GM19395 (cell line): Measurements from ENCODE around the gene NOS1AP.

Experiments
- ATAC-seq: cut with Tn5 transposase; IDR thresholded peaks from one replicate; pipeline ENCODE4 v1.9.1; 2021; ENCODE audit warnings: mild to moderate bottlenecking, moderate library complexity; ENCODE audit not compliant: unreplicated experiment

Gene NOS1AP

DNA sequence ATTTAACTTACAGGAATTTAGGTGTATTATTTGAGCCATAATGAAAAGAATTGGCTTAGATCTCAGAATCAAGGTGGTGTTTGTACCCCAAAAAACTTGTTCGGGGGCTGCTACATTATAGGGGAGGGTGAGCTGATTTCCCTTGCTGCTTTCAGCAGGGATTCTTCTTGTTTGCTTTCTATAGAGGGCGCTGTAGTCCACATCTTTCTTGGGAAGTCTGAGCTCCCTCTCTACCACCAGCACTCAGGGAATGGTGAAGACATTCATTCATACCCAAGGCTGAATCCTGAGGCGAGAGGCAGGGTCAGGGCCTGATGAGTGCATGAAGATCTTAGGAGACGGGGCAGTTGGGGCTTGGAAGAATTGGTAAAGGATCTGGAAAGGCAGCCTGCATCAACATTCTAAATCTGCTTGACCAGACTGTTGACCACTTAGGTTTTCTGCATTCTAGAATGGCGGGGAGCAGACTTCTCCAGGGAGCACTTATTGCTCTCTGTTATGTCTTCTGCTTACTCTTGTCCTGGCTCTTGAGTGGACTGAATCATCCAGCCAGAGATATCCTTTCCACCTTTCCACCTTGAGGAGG, 288.3 kb downstream of the NOS1AP start:
- ATAC-seq, result no peak

DNA sequence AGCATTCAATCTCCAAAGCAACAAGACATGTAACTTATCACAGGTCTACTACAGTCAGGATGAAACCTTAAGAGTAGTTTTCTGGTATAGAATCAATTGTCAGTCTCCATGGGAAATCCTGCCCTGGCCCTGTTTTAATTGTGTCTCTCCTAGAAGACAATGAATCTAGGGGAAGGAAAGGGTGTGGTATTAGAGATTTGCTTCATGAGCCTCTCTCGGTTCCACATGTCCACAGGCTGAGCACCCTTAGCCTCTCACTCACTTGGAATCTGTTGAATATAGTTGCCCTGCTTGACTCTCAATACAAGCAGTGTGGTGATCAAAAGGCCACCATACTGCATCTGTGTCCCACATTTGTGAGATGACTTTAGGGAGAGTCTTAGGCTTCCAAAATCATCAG, 289.4 kb downstream of the NOS1AP start:
- ATAC-seq, result no peak

- no peak for ATAC-seq
Measured at GRCh38 chr1:162359523-162360236, 290.2 kb downstream of the NOS1AP start.

- ATAC-seq, result no peak
Measured at GRCh38 chr1:162360237-162360873, 290.9 kb downstream of the NOS1AP start.

DNA sequence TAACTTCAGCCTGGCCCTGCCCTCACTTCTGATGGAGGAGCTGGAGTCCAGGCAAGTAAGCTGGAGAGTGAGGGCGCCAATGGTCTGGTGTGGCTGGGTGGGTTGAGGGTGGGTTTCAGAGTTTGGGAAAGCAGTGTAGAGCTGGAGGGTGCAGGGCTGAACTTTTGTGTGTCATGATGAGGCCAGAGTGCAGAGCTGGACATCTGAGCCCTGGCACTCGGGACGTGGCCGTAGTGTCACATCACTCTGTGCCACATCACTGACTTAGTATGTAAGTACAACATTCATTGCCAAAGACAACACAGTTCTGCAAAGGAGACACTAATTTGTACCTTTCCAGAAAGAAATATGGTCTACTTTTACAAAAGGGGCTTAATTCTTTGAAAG, 291.4 kb downstream of the NOS1AP start:
- ATAC-seq, result no peak

DNA sequence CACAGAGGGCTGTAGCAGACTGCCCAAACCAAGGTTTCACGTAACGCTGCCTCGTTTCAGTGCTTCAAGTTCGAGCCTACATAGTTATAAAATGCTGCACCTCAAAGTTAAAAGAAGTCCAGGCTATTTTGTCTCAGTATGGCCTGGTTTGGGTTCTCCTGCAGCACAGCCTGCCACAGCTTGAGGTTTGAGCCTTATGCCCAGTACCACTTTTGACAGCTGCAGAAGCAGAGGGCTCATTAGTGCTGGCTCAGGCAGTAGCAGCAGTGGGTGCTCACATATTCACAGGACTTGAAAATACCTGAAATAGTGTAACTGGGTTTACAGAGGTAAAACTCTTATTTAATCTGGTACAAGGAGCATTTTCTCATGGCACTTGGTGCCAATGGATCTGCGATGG, 291.9 kb downstream of the NOS1AP start:
- peak; percentile 47 for ATAC-seq

DNA sequence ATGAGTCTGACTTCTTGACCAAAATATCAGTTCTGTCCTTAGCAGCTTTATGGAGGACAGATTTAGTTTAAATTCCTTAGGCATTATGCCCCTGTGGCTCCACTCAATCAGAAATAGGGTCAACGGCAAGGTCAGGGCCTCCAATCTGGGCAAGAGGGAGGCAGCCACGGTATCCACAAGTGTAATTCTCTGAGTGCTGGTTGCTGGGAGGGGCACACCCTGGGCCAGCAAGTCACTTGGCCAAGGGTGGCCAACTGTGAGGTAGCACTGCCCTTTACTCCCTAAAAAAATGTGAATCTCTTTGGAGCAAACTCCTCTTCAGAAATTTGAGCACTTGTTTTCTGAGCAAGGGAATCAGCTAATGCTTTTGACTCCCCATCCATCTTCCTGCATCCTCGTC, 294.3 kb downstream of the NOS1AP start:
- ATAC-seq, result no peak

- ATAC-seq, result no peak
Measured at GRCh38 chr1:162364498-162364897, 295.0 kb downstream of the NOS1AP start.

DNA sequence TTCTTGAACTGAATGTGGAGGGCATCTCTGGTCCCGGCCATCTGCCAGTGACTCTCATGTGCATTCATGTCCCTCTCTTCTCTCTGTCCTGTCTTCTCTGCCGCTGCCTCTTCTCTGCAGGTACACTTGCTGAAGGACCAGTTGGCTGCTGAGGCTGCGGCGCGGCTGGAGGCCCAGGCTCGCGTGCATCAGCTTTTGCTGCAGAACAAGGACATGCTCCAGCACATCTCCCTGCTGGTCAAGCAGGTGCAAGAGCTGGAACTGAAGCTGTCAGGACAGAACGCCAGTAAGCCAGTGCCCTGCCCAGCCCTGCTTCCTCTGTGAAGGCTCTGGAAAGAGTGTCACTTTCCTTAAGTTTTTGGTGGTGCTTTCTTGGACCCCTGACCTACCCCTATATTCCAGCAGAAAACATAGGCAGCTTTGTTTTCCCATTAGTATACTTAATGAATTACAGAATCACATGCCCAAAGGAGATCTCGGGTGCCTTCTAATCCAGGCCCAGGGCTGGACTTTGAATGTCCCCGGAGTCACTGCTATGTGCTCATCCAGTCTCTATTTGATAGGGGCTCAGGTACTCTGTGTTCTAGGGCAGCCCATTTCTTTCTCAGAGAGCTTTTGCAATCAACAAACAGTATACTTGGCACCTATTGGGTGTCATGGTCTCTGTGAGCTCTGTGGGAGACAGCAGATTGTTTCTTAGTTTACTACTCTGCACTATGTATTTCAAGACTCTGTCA, 296.0 kb downstream of the NOS1AP start:
- no peak for ATAC-seq

DNA sequence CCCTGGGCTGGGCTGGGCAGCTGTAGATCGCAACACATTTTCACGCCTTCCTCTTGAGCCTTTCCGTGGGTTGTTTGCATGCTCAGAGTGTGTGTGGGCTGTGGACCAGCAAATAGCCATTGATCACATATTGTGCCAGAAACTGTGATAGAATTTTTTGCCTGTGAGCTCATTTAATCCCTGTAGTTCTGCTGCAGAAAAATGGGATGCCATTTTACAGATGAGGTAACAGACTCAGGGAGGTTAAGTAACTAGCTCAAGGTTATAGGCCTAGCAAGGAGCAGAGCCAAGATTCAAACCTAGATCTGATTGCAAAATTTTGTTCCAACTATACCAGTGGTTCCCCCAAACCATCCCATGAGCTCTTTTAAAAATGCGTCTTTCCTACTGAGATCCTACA, 296.7 kb downstream of the NOS1AP start:
- ATAC-seq, result no peak

DNA sequence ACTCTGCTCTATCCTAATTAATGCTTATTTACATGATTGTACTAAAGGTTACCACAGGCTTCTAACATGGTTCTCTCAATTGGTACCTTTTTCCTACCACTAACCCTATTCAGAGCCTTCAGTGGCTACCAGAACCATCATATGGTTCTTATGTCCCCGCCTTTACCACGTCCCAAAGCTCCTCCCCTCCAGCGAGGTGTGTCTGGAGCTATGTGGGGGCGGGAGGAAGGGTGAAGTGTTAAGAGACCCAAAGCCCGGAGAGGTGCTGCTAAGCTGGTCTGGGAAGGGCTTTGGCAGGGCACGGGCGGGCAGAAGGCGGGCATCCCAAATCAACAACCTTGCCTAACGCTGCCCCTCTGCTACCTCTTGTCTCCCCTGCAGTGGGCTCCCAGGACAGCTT, 297.2 kb downstream of the NOS1AP start:
- ATAC-seq, result no peak

DNA sequence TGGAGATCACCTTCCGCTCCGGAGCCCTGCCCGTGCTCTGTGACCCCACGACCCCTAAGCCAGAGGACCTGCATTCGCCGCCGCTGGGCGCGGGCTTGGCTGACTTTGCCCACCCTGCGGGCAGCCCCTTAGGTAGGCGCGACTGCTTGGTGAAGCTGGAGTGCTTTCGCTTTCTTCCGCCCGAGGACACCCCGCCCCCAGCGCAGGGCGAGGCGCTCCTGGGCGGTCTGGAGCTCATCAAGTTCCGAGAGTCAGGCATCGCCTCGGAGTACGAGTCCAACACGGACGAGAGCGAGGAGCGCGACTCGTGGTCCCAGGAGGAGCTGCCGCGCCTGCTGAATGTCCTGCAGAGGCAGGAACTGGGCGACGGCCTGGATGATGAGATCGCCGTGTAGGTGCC, 297.6 kb downstream of the NOS1AP start:
- no peak for ATAC-seq

DNA sequence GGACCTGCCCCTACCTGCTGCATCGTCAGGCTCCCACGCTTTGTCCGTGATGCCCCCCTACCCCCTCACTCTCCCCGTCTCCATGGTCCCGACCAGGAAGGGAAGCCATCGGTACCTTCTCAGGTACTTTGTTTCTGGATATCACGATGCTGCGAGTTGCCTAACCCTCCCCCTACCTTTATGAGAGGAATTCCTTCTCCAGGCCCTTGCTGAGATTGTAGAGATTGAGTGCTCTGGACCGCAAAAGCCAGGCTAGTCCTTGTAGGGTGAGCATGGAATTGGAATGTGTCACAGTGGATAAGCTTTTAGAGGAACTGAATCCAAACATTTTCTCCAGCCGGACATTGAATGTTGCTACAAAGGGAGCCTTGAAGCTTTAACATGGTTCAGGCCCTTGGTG, 298.3 kb downstream of the NOS1AP start:
- no peak for ATAC-seq

GRCh38 chr1:162368451-162368850, 299.0 kb downstream of the NOS1AP start:
- no peak for ATAC-seq

- ATAC-seq, result no peak
Measured at GRCh38 chr1:162369571-162369970, 300.1 kb downstream of the NOS1AP start.

DNA sequence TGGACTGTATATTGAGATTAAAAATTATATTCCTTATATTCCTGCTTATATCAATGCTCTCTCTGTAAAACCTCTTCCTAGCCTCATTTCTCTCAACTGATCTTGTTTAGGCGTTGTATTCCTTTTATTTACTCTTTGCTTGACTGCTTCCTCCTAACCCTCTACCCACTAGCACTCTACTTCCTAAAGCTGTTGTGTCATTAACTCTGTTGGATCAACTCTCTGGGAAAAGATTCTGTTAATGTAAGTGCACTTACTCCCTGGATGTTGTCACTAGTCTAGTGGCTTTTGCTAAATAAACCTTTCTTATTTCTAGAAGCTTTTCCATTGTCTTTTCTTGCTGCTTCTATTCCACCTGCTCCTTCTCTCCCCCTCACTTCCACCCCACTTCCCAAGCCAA, 300.7 kb downstream of the NOS1AP start:
- no peak for ATAC-seq

GRCh38 chr1:162370721-162371120, 301.2 kb downstream of the NOS1AP start:
- no peak for ATAC-seq

DNA sequence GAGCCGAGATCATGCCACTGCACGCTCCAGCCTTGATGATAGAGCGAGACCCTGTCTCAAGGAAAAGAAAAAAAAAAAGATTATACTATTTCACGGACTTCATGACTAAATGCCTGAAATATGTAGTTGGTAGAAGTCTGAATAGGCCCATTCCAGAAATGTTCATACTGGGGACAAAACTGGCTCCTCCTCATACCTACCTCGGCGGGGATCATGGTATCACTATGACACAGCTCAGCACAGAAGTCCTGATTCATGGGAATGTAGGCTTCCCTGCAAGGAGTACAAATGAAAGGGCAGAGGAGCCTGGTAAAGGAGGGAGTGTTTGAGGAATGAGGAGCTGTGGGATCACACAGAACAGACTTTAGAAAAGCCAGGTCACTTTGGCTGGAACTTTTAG, 302.1 kb downstream of the NOS1AP start:
- ATAC-seq, result no peak

- ATAC-seq, result no peak
Measured at GRCh38 chr1:162372159-162373071, 302.9 kb downstream of the NOS1AP start.

GRCh38 chr1:162373072-162373427, 303.6 kb downstream of the NOS1AP start:
- no peak for ATAC-seq
